Activated CD4-positive, CD25-positive, alpha-beta regulatory T cell treated with anti-CD3 and anti-CD28 coated beads, Interleukin-2, amount 50 U/mL, for 16 hours (primary cell): ENCODE measurements around the gene WASF1.
"Not testable (repeated sequence)": the region's sequence is repeated elsewhere in the genome, so short reads cannot be mapped to it uniquely, and the experiment has no call there.

ENCODE experiments used
- DNase-seq: peaks from one replicate; pipeline ENCODE4 v3.0.0-alpha.2; 2020; ENCODE audit warnings: low read depth, low spot score

WASF1 gene

GRCh38 chr6:110089323-110089722 lies 90.1 kb downstream of the WASF1 start:
- DNase-seq, result no peak

GRCh38 chr6:110085285-110085684 lies 94.2 kb downstream of the WASF1 start:
- DNase-seq, result no peak

GRCh38 chr6:110083875-110084585 lies 95.4 kb downstream of the WASF1 start:
- no peak for DNase-seq

- DNase-seq, result no peak
Observed at GRCh38 chr6:110075406-110075805, 104.1 kb downstream of the WASF1 start.

GRCh38 chr6:110073474-110073873 lies 106.0 kb downstream of the WASF1 start:
- not testable (repeated sequence) for DNase-seq

GRCh38 chr6:110068592-110068967 lies 110.9 kb downstream of the WASF1 start:
- no peak for DNase-seq

GRCh38 chr6:110067837-110068591 lies 111.5 kb downstream of the WASF1 start:
- no peak for DNase-seq

GRCh38 chr6:110064744-110065524 lies 114.5 kb downstream of the WASF1 start:
- no peak for DNase-seq

- no peak for DNase-seq
Observed at GRCh38 chr6:110063594-110064263, 115.7 kb downstream of the WASF1 start.

GRCh38 chr6:110055387-110055735 lies 124.1 kb downstream of the WASF1 start:
- DNase-seq, result no peak

- no peak for DNase-seq
Observed at GRCh38 chr6:110054664-110055386, 124.6 kb downstream of the WASF1 start.

GRCh38 chr6:110053395-110054240 lies 125.9 kb downstream of the WASF1 start:
- DNase-seq, result no peak

GRCh38 chr6:110050440-110050813 lies 129.0 kb downstream of the WASF1 start:
- DNase-seq, result no peak
